Activated T-cell treated with anti-CD3 and anti-CD28 coated beads for 24 hours (primary cell): ENCODE data around the gene DAP.
"Not testable (repeated sequence)": the region's sequence is repeated elsewhere in the genome, so short reads cannot be mapped to it uniquely, and the experiment has no call there.

ENCODE experiments used
- DNase-seq: peaks from one replicate; pipeline ENCODE4 v3.0.0-alpha.2; 2020; ENCODE audit warnings: low read depth

The DAP gene

DNA sequence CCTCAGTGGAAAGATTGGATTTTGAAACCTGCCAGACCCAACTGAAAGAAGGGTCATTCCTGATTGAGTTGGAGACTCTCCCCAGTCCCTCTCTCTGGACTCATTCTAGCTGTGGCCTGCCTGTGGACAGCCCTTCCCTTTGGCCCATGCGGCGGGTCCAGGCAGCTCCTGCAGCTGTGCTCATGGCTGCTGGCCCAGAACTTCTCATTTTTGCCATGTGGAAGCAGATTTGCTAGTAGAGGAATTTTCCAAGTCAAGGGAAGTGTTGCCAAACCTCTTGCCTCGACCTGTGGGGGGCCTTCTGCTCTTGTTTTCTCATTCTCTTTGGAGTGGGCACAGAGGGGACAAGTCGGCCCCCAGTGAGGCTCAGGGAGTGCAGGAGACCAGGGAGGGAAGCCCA lies 108.0 kb downstream of the DAP start:
- no peak for DNase-seq

DNA sequence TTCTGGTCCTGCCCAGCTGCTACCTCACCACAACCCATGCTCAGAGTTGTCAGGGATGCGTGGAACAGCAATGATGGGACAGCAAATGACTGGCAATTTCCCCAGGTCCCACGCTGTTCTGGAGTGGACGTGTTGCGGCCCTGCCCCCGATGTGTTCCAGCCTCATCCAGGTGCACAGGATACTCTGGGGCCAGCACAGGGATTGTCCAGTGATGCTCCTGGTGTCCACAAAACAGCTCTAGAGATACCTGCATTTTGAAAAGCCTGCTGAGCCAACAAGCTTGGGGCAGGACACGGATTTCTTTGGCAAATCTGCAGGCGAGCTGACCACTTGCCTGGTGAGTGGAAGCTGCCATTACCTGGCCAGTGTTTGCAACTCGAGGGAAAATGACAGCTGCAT lies 108.4 kb downstream of the DAP start:
- no peak for DNase-seq

DNA sequence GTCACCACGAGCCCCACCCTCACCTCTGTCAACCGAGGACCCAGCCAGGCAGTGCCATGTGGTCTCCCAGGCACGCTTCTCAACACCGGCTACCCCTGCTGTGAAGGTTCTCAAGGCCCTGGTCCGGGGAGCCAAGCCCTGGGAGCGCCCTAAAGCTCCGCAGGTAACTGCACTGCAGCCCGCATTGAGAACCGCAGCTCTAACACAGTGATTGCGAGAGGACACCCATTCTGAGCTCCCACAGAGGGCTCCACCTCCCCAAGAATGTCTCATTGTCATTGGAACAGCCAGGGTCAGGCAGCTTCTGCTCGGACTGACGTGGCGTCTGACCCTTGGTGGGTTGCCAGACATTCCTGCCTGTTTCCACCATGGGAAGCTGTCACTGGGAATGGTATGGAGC lies 108.9 kb downstream of the DAP start:
- no peak for DNase-seq

DNA sequence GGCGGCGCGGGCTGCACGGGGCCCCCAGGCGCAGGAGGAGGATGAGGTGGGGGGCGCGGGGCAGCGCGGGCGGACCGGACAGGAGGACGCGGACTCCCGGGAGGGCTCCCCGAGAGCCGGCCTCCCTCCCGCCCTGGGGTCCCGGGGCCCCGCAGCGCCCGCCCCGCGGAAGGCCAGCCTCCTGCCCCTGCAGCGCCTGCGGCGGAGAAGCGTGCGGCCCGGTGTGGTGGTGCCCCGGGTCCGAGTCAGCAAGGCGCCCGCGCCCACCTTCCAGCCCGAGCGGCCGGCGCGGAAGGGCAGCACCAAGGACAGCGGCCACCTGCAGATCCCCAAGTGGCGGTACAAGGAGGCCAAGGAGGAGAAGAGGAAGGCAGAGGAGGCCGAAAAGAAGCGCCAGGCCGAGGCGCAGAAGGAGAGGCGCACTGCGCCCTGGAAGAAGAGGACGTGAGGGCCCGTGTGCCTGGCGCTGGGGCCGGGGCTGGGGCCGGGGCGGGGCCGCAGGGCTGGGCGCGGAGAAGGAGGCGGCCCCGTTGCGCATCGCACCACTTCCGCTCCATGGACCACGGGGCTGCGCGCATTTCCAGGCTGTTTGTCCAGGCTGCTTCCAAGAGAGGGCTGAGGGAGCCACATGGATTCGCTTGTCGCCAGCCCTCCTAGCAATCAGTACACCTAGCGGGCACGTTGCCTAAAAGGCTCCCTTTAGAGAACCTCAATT lies 111.2 kb downstream of the DAP start:
- no peak for DNase-seq

DNA sequence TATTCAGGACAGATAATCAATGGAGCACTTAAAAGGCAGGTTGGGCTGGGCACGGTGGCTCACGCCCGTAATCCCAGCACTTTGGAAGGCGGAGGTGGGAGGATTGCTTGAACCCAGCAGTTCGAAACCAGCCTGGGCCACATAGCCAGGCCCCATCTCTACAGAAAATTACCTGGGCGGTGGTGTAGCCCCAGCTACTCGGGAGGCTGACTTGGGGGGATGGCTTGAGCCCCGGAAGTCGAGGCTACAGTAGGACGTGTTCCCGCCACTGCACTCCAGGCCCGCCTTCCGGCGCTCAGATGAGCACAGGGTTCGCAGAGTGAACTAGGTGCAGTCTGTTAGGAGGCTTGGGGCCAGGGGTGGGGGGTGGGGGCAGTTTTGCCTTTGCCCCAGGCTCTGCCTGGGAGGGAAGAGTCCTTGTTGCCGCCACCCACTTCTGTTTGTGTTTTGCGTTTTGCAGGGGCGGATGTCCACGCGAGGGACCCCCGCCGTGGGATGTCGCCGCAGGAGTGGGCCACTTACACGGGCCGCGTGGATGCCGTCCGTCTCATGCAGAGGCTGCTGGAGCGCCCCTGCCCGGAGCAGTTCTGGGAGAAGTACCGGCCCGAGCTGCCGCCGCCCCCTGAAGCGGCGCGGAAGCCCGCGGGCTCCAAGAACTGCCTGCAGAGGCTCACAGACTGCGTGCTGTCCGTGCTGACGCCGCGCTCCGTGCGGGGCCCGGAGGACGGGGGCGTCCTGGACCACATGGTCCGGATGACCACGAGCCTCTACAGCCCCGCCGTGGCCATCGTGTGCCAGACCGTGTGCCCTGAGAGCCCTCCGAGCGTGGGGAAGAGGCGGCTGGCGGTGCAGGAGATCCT lies 112.0 kb downstream of the DAP start:
- no peak for DNase-seq

DNA sequence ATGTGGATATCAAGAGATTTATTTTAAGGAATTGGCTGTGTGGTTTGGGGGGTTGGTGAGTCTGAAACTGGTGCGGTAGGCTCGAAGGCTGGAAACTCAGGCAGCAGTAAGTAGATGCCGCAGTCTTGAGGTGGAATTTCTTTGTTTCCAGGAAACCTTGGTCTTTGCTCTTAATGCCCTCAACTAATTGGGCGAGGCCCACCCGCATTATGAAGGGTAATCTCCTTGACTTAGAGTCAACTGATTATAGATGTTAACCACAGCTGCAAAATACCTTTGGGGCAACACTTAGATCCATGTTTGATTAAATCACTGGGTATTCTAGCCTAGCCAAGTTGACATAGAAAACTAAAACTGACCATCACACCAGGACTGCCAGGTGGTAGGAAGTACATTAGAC lies 113.4 kb downstream of the DAP start:
- no peak for DNase-seq

DNA sequence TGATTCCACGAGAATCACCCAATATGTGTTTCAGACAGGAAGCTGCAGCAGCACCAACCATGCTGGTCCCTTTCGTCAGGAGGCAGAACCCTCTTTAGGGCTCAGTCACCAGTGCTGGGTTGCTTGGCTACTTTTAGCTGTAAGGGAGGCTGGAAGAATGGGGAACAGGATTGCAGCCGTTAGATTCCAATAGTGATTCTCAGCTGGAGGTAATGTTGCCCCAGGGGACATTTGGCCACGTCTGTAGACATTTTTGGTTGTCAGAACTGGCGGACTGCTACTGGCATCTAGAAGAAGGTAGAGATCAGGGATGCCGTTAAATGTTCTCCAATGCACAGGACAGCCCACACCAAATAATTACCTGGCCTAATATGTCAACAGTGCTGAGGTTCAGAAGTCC lies 115.4 kb downstream of the DAP start:
- no peak for DNase-seq

DNA sequence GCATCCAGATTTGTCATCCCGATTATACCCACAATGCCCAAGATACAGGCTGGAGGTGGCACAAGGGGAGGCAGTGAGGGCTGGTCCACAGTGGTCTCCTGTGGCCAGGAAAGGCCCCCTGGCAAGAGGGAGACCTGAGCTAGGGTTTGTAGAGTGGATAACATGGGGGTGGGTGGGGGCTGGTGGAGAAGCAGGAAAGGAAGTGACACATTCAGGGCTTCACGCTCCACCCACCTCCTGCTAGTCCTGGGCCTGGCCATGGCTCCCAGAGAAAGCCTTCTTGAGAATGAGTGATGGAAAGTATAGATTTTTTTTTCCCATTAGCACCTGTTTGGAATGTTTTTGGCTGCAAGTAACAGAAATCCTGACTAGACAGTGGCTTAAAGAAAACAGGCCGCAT lies 115.9 kb downstream of the DAP start:
- no peak for DNase-seq

DNA sequence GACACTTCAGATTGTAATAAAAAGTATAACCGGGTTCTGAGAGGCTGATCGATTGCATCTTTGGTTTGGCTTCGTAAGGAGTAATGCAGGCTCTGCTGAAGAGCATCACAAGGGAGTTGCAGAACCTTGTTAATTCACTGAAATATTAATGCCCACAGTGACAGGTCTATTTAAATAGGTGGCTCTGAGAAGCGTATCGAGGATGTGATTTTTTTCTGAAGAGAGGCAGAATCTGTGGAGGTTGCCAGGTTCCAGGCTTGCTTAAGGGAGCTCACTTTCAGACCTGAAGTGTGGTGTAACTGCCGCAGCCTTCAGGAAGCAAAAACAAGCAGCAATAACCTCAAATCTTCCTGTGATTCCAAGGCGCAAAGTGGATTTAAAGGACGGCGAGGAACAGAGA lies 116.8 kb downstream of the DAP start:
- DNase-seq: no peak

DNA sequence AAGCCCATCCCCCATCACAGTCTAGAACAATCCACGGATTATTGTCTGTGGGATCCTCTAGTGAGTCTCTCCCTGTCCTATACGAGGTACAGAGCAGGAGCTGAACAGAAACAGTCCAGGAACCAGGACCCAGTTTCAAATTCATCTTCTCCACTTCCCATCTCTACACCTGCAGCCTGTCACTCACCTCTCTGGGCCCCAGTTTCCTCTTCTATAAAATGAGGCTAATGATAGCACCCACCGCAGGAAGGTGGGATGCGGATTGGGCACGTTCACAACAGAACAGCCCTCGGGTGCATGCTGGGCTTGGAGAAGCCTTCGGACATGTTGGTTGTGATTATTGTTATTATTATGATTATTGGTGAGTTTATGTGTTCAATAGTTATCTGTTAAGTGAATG lies 118.7 kb downstream of the DAP start:
- DNase-seq: no peak

DNA sequence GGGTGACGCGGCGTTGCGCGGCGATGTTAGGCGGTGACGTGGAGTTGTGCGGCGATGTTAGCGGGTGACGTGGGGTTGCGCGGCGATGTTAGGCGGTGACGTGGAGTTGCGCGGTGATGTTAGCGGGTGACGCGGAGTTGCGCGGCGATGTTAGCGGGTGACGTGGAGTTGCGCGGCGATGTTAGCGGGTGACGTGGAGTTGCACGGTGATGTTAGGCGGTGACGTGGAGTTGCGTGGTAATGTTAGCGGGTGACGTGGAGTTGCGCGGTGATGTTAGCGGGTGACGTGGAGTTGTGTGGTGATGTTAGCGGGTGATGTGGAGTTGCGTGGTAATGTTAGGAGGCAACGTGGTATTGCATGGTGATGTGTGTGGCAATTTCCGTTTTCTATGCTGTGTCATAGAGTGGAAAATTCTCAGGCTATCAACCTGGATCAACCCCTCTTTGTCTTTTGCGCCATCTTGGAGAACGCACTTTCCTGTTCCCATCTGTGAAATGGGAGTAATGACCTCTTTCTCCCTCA lies 121.1 kb downstream of the DAP start:
- DNase-seq: no peak

DNA sequence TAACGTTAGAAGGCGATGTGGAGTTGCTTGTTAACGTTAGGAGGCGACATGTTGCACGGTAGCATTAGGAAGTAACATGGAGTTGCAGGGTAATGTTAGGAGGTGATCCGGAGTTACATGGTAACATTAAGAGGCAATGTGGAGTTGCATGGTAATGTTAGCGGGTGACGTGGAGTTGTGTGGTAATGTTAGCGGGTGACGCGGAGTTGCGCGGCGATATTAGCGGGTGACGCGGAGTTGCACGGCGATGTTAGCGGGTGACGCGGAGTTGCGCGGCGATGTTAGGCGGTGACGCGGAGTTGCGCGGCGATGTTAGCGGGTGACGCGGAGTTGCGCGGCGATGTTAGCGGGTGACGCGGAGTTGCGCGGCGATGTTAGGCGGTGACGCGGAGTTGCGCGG lies 122.3 kb downstream of the DAP start:
- DNase-seq: not testable (repeated sequence)

DNA sequence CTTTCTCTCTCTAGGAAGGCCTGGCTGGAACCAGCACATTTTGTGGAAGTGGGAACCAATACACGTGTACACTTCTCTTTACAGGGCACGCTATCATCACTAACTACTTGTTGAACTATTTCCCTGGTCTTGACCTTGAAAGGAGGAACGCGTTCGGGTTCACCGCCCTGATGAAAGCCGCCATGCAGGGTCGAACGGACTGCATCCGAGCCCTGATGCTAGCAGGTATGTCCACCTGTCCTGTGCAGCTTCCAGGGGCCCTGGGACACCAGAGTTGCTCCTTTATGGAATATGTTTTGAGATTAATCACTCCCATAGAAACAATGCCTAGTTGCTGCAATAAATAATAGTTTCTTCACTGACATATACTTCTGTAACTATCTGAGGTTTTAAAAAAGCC lies 123.1 kb downstream of the DAP start:
- DNase-seq: no peak

DNA sequence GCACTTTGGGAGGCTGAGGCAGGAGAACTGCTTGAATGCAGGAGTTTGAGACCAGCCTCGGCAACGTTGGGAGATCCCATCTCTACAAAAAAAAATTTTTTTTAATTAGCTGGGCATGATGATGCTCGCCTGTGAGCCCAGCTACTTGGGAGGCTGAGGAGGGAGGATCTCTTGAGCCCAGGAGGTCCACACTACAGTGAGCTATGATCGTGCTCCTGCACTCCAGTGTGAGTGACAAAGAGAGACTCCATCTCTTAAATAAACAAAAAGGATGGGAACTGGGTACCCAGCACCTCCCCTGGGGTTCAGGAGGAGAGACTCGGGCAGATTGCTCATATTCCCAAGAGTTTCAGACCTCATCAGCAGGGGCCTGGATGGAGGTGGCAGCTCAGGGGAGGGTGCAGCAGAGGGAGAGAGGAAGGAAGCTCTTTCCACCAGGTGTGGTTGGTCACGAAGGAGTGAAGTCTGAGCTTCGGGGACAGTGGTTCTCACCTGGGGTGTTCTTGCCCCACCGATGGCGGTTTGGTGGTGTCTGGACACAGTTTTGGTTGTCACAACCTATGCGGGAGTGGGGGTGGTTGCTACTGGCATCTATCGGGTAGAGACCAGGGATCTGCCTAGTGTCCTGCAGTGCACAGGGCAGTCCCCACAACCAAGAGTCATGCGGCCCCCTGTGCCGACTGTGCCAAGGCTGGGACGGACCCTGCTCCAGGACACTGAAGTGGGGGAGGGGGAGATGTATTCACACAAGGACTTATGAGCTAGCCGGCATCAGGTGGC lies 124.5 kb downstream of the DAP start:
- DNase-seq: no peak

DNA sequence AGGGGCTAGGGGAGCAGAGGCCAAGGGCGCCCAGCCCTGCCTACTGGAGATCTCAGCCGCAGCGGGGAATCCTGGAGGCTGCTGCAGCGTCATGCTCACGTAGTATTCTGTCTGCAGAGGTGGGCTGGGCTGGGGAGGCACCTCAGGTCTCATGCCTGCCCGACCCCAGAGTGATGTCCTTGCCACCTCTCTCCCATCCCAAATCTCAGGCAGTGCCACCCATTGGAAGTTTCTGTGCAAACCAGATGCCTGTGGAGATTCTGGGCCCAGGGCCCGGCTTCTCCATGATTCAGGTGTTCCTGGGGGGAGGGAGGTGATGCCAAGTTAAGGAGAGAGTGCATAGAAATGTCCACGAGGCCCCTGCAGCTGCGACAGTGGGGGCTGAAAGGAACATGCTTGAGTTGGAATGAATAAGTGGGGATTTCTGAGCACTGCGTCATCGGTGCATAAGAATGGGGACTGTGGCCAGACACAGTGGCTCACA lies 125.1 kb downstream of the DAP start:
- no peak for DNase-seq

DNA sequence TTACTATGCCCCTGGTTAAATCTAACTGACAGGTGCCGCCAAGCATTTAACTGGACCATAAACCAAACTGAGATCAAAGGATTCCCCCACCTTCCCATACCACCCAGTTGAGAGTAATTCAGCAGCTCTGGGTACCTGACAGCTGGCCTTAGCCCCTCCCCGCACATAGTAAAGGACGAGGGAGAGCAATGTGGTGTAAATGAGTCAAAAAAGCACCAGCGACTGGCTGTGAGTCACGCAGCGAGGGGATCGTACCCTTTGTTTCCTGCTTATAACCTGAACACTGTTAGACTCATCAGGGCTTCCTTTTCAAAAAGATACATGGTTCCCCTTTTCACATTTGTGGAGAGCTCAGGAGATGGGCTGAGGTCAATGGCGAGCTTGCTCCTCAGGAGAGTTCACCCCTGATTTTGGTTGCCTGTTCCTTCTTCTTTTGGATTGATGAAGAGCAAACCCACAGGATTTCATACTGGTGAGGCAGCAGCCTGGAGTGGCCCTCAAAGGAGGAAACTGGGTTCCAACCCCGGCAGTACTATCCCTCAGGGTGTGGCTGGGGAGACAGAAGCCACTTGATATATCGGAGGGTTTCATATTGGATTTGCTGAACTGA lies 125.7 kb downstream of the DAP start:
- DNase-seq: peak; percentile 74

DNA sequence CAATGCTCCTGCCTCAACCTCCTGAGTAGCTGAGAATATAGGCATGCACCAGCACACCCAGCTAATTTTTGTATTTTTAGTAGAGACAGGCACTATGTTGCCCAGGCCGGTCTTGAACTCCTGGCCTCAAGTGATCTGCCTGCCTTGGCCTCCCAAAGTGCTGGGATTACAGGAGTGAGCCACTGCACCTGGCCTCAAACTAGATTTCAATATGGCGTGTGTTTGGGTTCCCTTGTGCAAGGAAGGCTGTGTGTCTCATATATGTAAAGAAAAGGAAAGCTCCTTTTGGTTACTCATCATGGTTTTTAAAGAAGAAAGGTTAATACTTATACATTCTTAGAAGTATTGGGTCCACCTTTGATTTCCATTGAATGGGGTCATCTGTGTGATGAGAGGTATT lies 126.5 kb downstream of the DAP start:
- no peak for DNase-seq

DNA sequence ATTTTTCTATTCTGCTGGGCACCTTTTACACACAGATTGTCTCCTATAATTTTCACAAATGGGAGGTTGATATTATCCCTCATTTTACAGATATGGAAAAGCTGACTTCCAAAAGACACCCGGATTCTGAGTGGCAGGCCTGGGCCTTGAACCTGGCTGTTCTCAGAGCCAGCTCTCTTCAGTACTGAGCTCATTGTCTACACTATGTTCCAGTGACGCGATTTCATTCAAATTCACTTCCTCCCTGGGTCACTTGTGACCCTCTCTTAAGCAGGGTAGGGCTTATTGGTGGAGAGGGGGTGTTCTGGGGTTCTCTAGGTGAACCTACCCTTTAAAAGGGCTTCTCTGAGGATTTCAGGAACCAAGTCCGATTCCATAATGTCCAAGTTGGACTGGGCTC lies 127.0 kb downstream of the DAP start:
- no peak for DNase-seq

DNA sequence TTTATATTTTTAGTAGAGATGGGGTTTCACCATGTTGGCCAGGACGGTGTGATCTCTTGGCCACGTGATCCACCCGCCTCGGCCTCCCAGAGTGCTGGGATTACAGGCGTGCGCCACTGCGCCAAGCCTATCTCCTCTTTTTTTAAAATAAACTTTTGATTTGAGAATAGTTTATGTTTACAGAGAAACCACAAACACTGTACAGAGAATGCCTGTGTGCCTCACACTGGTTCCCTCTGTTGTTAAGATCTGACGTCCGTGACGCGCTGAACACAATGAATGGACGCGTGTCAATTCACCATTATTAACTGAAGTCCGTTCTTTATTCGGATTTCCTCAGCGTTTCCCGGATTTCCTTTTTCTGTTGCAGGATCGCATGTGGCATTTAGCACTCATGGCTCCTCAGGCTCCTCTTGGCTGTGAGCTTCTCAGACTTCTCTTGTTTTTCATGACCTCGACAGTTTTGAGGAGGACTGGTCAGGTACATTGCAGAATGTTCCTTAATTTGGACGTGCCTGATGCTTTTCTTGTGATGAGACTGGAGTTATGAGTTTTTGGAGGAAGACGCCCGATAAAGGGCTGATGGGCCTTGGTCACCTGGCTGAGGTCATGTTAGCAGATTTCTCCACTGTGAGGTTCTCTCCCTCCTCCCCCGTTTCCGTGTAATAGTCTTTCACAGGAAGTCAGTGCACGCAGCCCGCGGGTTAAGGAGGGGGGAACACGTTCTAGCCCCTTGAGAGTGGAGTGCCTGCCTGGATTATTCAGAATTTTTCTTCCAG lies 127.6 kb downstream of the DAP start:
- DNase-seq: peak; percentile 29

DNA sequence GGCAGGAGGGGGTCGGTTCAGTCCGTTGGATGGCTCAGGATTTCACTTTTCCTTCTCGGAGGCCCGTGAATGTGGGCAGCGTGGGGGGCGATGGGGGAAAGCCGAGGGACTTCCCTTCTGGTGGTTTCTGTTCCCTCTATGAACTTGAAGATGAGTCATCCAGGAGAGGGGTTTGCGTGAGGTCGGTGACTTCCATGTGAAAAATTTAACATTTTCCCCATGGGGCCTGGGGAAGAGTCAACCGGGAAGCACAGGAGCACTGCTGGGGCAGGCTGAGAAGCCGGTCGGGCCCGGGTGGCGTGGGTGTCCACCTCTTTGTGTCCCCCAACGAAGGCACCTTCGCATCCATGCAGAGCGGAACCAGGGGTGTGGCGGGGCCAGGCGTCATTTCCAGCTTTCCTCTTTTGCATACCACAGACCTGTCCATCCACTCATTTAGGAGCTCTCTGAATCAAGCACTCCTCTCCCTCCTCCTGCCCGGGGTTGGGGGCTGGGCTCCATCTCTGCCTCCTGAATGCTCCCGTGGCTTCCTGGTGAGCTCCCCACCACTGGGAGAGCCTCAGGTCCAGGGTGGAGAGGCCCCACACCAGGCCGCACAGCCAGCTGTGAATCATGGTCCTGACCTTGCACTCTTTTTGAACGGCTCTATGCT lies 128.8 kb downstream of the DAP start:
- DNase-seq: peak; percentile 35
